GM13977 (cell line): Measurements from ENCODE around the gene EIF4G1.

Source experiments
- DNase-seq: peaks from one replicate; pipeline ENCODE4 v3.0.0; 2012; ENCODE audit warnings: low spot score
- CTCF ChIP-seq: IDR thresholded peaks from 2 replicates; pipeline ENCODE4 v1.5.1; 2012; ENCODE audit warnings: mild to moderate bottlenecking, control low read depth; ENCODE audit not compliant: insufficient read depth; ENCODE audit errors: extremely low read depth, missing control alignments
- in situ Hi-C: fragments of 300-500 bp; cut with MboI; formaldehyde crosslinking; loops from one replicate; pipeline ENCODE4 v1.12.0; 2022; ENCODE audit warnings: low sequenced_read_pairs, low pct_unique_long_range_greater_than_20kb, mixed read lengths, inconsistent platforms; ENCODE audit not compliant: unreplicated experiment

The EIF4G1 gene

GRCh38 chr3:184349563-184350470 is 35.4 kb downstream of the EIF4G1 start:
- in situ Hi-C loops, result no loop called here
- no peak for TF ChIP-seq CTCF
- no peak for DNase-seq

- DNase-seq, result no peak
- no peak for TF ChIP-seq CTCF
- in situ Hi-C loops, result no loop called here
Observed at GRCh38 chr3:184350618-184351017, 36.2 kb downstream of the EIF4G1 start.

- no peak for TF ChIP-seq CTCF
- DNase-seq, result no peak
- in situ Hi-C loops, result no loop called here
Observed at GRCh38 chr3:184351511-184352148, 37.2 kb downstream of the EIF4G1 start.

- no peak for DNase-seq
- in situ Hi-C loops, result no loop called here
- no peak for TF ChIP-seq CTCF
Observed at GRCh38 chr3:184352149-184352785, 37.9 kb downstream of the EIF4G1 start.

GRCh38 chr3:184352897-184353545 is 38.6 kb downstream of the EIF4G1 start:
- in situ Hi-C loops, result no loop called here
- no peak for TF ChIP-seq CTCF
- DNase-seq, result no peak

GRCh38 chr3:184353546-184353941 is 39.1 kb downstream of the EIF4G1 start:
- TF ChIP-seq CTCF, result no peak
- DNase-seq, result no peak
- in situ Hi-C loops, result no loop called here
